Mesenchymal stem cell (in vitro differentiated cells and primary cell): ENCODE measurements around the gene FBN2.

ENCODE experiments used
- DNase-seq: peaks from one replicate; pipeline ENCODE4 v3.0.0-alpha.2; 2013
- H2AFZ ChIP-seq: one replicate; pipeline ENCODE4 v1.6.1; 2013; ENCODE audit warnings: low read depth, mild to moderate bottlenecking, control low read depth, inconsistent platforms, low read length, moderate library complexity
- H2AK5ac ChIP-seq: 2 replicates; pipeline ENCODE4 v1.6.1; 2013; ENCODE audit warnings: low read length, moderate library complexity, mild to moderate bottlenecking, inconsistent platforms; ENCODE audit not compliant: severe bottlenecking
- H2BK120ac ChIP-seq: one replicate; pipeline ENCODE4 v1.6.1; 2013; ENCODE audit warnings: low read depth, mild to moderate bottlenecking, inconsistent platforms, low read length, moderate library complexity
- H2BK12ac ChIP-seq, 2 experiments: one replicate each; pipeline ENCODE4 v1.6.1; 2013; ENCODE audit warnings: inconsistent platforms in 2 of 2, low read length in 2 of 2, mild to moderate bottlenecking in 2 of 2, moderate library complexity in 2 of 2, control low read depth in 1 of 2
- H2BK15ac ChIP-seq: one replicate; pipeline ENCODE4 v1.6.1; 2013; ENCODE audit warnings: mild to moderate bottlenecking, low read depth, inconsistent platforms; ENCODE audit not compliant: poor library complexity, severe bottlenecking
- H2BK5ac ChIP-seq: 2 replicates; pipeline ENCODE4 v1.6.1; 2013; ENCODE audit warnings: low read depth, mild to moderate bottlenecking, low read length, control low read depth, inconsistent platforms; ENCODE audit not compliant: poor library complexity, severe bottlenecking
- H3K14ac ChIP-seq, 2 experiments: one replicate each; pipeline ENCODE4 v1.6.1; 2013; ENCODE audit warnings: inconsistent platforms in 2 of 2, low read length in 2 of 2, control low read depth in 1 of 2, mild to moderate bottlenecking in 1 of 2, moderate library complexity in 1 of 2
- H3K18ac ChIP-seq, 2 experiments: one replicate each; pipeline ENCODE4 v1.6.1; 2013; ENCODE audit warnings: inconsistent platforms in 2 of 2, low read length in 2 of 2, control low read depth in 1 of 2, low read depth in 1 of 2, mild to moderate bottlenecking in 1 of 2
- H3K23ac ChIP-seq, 2 experiments: one replicate each; pipeline ENCODE4 v1.6.1; 2013; ENCODE audit warnings: inconsistent platforms in 2 of 2, low read length in 2 of 2, mild to moderate bottlenecking in 2 of 2, moderate library complexity in 2 of 2, control low read depth in 1 of 2
- H3K27ac ChIP-seq: 2 replicates; pipeline ENCODE4 v1.5.1; 2013; ENCODE audit warnings: mild to moderate bottlenecking, moderate library complexity, low read length, control low read depth, inconsistent platforms; ENCODE audit not compliant: poor library complexity, severe bottlenecking
- H3K27me3 ChIP-seq, 2 experiments: 2 replicates each; pipeline versions ENCODE4 v1.6.1 to v1.7.0; 2013; ENCODE audit warnings: low read length in 2 of 2, mild to moderate bottlenecking in 2 of 2, moderate library complexity in 2 of 2, control low read depth in 1 of 2, inconsistent platforms in 1 of 2; ENCODE audit not compliant: control insufficient read depth in 1 of 2, insufficient read depth in 1 of 2
- H3K36me3 ChIP-seq, 2 experiments: 2 replicates each; pipeline versions ENCODE4 v1.6.1 to v1.7.0; 2013; ENCODE audit warnings: low read length in 2 of 2, control low read depth in 1 of 2, inconsistent platforms in 1 of 2, low read depth in 1 of 2, mild to moderate bottlenecking in 1 of 2; ENCODE audit not compliant: insufficient read depth in 2 of 2, control insufficient read depth in 1 of 2
- H3K4ac ChIP-seq, 2 experiments: one replicate each; pipeline ENCODE4 v1.6.1; 2013; ENCODE audit warnings: inconsistent platforms in 2 of 2, low read length in 2 of 2, mild to moderate bottlenecking in 2 of 2, moderate library complexity in 2 of 2, control low read depth in 1 of 2, low read depth in 1 of 2
- H3K4me1 ChIP-seq: 2 replicates; pipeline ENCODE4 v1.6.1; 2013; ENCODE audit warnings: low read depth, low read length, control low read depth; ENCODE audit not compliant: control insufficient read depth, insufficient read depth
- H3K4me2 ChIP-seq: 2 replicates; pipeline ENCODE4 v1.6.1; 2013; ENCODE audit warnings: low read length, mild to moderate bottlenecking, inconsistent platforms; ENCODE audit not compliant: poor library complexity, severe bottlenecking
- H3K4me3 ChIP-seq, 2 experiments: 2 replicates each; pipeline versions ENCODE4 v1.5.1 to v1.7.0; 2013; ENCODE audit warnings: low read length in 2 of 2, mild to moderate bottlenecking in 2 of 2, control low read depth in 1 of 2, low read depth in 1 of 2; ENCODE audit not compliant: insufficient read depth in 1 of 2
- H3K79me1 ChIP-seq: replicated peaks from 2 replicates; pipeline ENCODE4 v1.6.1; 2013; ENCODE audit warnings: mild to moderate bottlenecking, control low read depth, low read length, inconsistent platforms; ENCODE audit not compliant: poor library complexity, severe bottlenecking
- H3K9ac ChIP-seq: 2 replicates; pipeline ENCODE4 v1.7.0; 2013; ENCODE audit warnings: mild to moderate bottlenecking, low read length, moderate library complexity
- H3K9me3 ChIP-seq: 2 replicates; pipeline ENCODE4 v1.7.0; 2013; ENCODE audit warnings: mild to moderate bottlenecking, low read length; ENCODE audit not compliant: control insufficient read depth
- H4K8ac ChIP-seq: one replicate; pipeline ENCODE4 v1.6.1; 2013; ENCODE audit warnings: inconsistent platforms, mild to moderate bottlenecking, low read length, moderate library complexity
- H4K91ac ChIP-seq: one replicate; pipeline ENCODE4 v1.6.1; 2013; ENCODE audit warnings: mild to moderate bottlenecking, low read length, inconsistent platforms
- WGBS: methylation state at CpG from one replicate; pipeline ENCODE4 v1.1.7; 2013; ENCODE audit warnings: mixed read lengths; 5-methylcytosine and 5-hydroxymethylcytosine counted together

The FBN2 gene

DNA sequence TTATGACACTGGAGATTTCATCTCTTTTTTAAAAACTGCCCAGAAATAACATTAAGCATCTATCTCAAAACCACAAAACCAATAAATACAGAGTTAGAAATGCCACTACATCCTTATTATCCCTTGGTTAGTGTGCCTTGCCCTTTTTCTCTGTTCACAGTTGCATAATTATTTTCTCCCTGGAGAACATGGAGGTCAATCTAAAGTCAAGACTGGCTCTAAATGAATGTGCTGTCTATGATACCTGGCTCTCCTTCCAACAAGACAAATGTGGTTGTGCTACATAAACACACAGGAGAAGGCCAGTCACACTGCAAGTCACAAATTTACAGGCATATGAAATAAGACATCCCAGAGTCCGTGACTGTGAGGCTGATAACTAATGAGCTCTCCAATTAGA is 2.8 kb downstream of the FBN2 start:
- no peak overlapping the region for H2AFZ ChIP-seq
- H3K9me3 ChIP-seq: no peaks in the 10 kb centered on the region
- peaks cover 0 to 7% of the 10 kb centered on the region in 2 experiments for H3K27me3 ChIP-seq
- H3K14ac ChIP-seq: no peak overlapping the region
- H3K4me1 ChIP-seq: peaks cover 12% of the 10 kb centered on the region
- no peak overlapping the region for H3K4ac ChIP-seq
- WGBS: no CpG with 5 or more reads among the region's 1 CpG
- no peak overlapping the region for H4K8ac ChIP-seq
- no peak overlapping the region for H2AK5ac ChIP-seq
- H2BK15ac ChIP-seq: no peak overlapping the region
- H2BK12ac ChIP-seq: no peak overlapping the region
- no peak overlapping the region for H2BK5ac ChIP-seq
- H2BK120ac ChIP-seq: no peak overlapping the region
- no peak for DNase-seq
- no peak overlapping the region for H3K4me2 ChIP-seq
- peaks cover 0 to 6% of the 10 kb centered on the region in 2 experiments for H3K36me3 ChIP-seq
- H3K9ac ChIP-seq: no peak overlapping the region
- H4K91ac ChIP-seq: no peak overlapping the region
- H3K79me1 ChIP-seq: peaks cover 3% of the 10 kb centered on the region
- no peak overlapping the region for H3K27ac ChIP-seq
- H3K4me3 ChIP-seq: no peak overlapping the region
- no peak overlapping the region for H3K18ac ChIP-seq
- H3K23ac ChIP-seq: no peak overlapping the region

- H3K79me1 ChIP-seq: peaks cover 3% of the 10 kb centered on the region
- H3K4me1 ChIP-seq: peaks cover 12% of the 10 kb centered on the region
- no peak overlapping the region for H3K4ac ChIP-seq
- H2BK5ac ChIP-seq: no peak overlapping the region
- no peak overlapping the region for H3K23ac ChIP-seq
- H2AFZ ChIP-seq: no peak overlapping the region
- no peaks in the 10 kb centered on the region for H3K9me3 ChIP-seq
- no peak overlapping the region for H2BK15ac ChIP-seq
- H2AK5ac ChIP-seq: no peak overlapping the region
- H2BK12ac ChIP-seq: no peak overlapping the region
- peak; percentile 26 for DNase-seq
- H2BK120ac ChIP-seq: no peak overlapping the region
- no peak overlapping the region for H3K27ac ChIP-seq
- no peak overlapping the region for H3K4me3 ChIP-seq
- H4K91ac ChIP-seq: no peak overlapping the region
- 85% methylated on average over 5 of the region's 6 CpGs for WGBS
- H3K14ac ChIP-seq: no peak overlapping the region
- no peak overlapping the region for H4K8ac ChIP-seq
- H3K36me3 ChIP-seq: peaks cover 0 to 10% of the 10 kb centered on the region in 2 experiments
- no peak overlapping the region for H3K9ac ChIP-seq
- no peak overlapping the region for H3K4me2 ChIP-seq
- peaks cover 0 to 7% of the 10 kb centered on the region in 2 experiments for H3K27me3 ChIP-seq
- no peak overlapping the region for H3K18ac ChIP-seq
These were observed 3.3 kb downstream of the FBN2 start for GRCh38 chr5:128534726-128535125.

- Histone ChIP-seq H4K8ac (no peak overlapping the region), H2BK12ac (no peak overlapping the region), H3K79me1 (peaks cover 3% of the 10 kb centered on the region), H3K27ac (no peak overlapping the region), H3K4me1 (peaks cover 8% of the 10 kb centered on the region), H3K14ac (no peak overlapping the region), H3K9ac (no peak overlapping the region), H3K36me3 (peaks cover 0 to 17% of the 10 kb centered on the region in 2 experiments), H3K9me3 (no peaks in the 10 kb centered on the region), H4K91ac (no peak overlapping the region), H3K4ac (no peak overlapping the region), H3K4me3 (no peak overlapping the region), H2BK5ac (no peak overlapping the region), H2BK15ac (no peak overlapping the region), H3K4me2 (no peak overlapping the region), H3K27me3 (peaks cover 0 to 7% of the 10 kb centered on the region in 2 experiments), H2BK120ac (no peak overlapping the region), H3K18ac (no peak overlapping the region), H2AK5ac (no peak overlapping the region), H3K23ac (no peak overlapping the region), H2AFZ (no peak overlapping the region)
- no peak for DNase-seq
- 87% methylated on average over 3 of the region's 3 CpGs for WGBS
These were observed 5.3 kb downstream of the FBN2 start for GRCh38 chr5:128532776-128533175.

DNA sequence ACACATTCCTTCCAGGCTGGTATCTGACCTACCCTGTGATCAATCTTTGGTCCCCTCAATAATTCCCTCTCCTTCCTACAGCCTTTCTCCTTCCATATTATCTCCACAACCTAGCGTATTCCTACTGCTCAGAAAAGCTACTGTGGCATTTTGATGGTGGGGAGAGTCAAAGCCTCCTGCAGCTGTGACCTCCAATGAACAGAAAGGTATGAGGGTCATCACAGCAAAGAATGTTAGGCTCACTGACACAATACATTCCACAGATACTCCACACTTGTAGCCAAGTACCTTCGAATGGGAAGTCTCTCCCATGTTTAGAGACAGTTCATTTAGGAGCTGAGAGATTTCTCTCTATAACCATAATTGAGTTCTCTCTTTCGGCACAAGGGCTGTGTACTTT is 5.9 kb downstream of the FBN2 start:
- Histone ChIP-seq H3K4me1 (peaks cover 6% of the 10 kb centered on the region), H2AK5ac (no peak overlapping the region), H3K36me3 (peaks cover 0 to 17% of the 10 kb centered on the region in 2 experiments), H2AFZ (no peak overlapping the region), H3K9me3 (no peaks in the 10 kb centered on the region), H3K27me3 (peaks cover 0 to 7% of the 10 kb centered on the region in 2 experiments), H3K14ac (peak overlapping the region in 1 of 2 experiments; percentile 21), H3K9ac (no peak overlapping the region), H4K8ac (no peak overlapping the region), H3K4me3 (no peak overlapping the region), H3K4ac (no peak overlapping the region), H3K23ac (no peak overlapping the region), H2BK120ac (no peak overlapping the region), H3K18ac (no peak overlapping the region), H3K4me2 (no peak overlapping the region), H2BK12ac (no peak overlapping the region), H3K27ac (no peak overlapping the region), H4K91ac (no peak overlapping the region), H3K79me1 (peaks cover 3% of the 10 kb centered on the region), H2BK15ac (no peak overlapping the region), H2BK5ac (no peak overlapping the region)
- 80% methylated on average over 1 of the region's 3 CpGs for WGBS
- DNase-seq: no peak
